Breast epithelium (tissue), 4 donors: ENCODE results near the gene CNOT6L. TPM values are rescaled to one million over a fixed set of nuclear protein-coding genes. Genes with fewer than 3 reads are reported as not detected.

Experiments
- DNase-seq, 2 donors: peaks; one replicate each; pipeline ENCODE4 v3.0.0-alpha.2; 2019; ENCODE audit warnings: low spot score in 2 of 2
- H3K27ac ChIP-seq, 2 donors: fragments of 200-600 bp; sonication (generic) in 1 of 2; one replicate each; pipeline ENCODE4 v1.5.1; 2016 to 2019; ENCODE audit warnings: mild to moderate bottlenecking in 1 of 2
- H3K27me3 ChIP-seq, 2 donors: fragments of 200-600 bp; sonication (generic) in 1 of 2; one replicate each; pipeline versions ENCODE4 v1.5.1 to v1.6.0; 2017 to 2019; ENCODE audit warnings: control low read depth in 1 of 2, mild to moderate bottlenecking in 1 of 2
- H3K36me3 ChIP-seq: fragments of 200-600 bp; one replicate; pipeline ENCODE4 v1.5.1; 2019
- H3K4me1 ChIP-seq, 2 donors: fragments of 200-600 bp; sonication (generic); one replicate each; pipeline ENCODE4 v1.5.1; 2016 to 2019; ENCODE audit warnings: control low read depth in 1 of 2
- H3K4me3 ChIP-seq, 3 donors: fragments of 200-600 bp; sonication (generic); 1 replicate in 2 of 3; 2 replicates in 1 of 3; pipeline ENCODE4 v1.5.1; 2016 to 2019; ENCODE audit warnings: mild to moderate bottlenecking in 3 of 3, moderate library complexity in 2 of 3
- H3K9me3 ChIP-seq, 2 donors: fragments of 200-600 bp; sonication (generic) in 1 of 2; one replicate each; pipeline ENCODE4 v1.5.1; 2016 to 2019; ENCODE audit warnings: control low read depth in 1 of 2
- CTCF ChIP-seq, 3 donors: fragments of 450-650 bp; IDR thresholded peaks; one replicate each; pipeline ENCODE4 v1.5.1; 2016 to 2017; ENCODE audit warnings: antibody characterized with exemption in 3 of 3, mild to moderate bottlenecking in 3 of 3, moderate library complexity in 3 of 3
- POLR2A ChIP-seq: fragments of 450-650 bp; IDR thresholded peaks from one replicate; pipeline ENCODE4 v1.6.1; 2016; ENCODE audit warnings: antibody characterized with exemption, mild to moderate bottlenecking, moderate library complexity
- POLR2AphosphoS5 ChIP-seq, 3 donors: sonication (generic); formaldehyde crosslinking; IDR thresholded peaks; one replicate each; pipeline ENCODE4 v1.6.1; 2017; ENCODE audit warnings: antibody characterized with exemption in 3 of 3
- intact Hi-C: fragments of 100-400 bp; cut with DNase I; formaldehyde crosslinking; loops from one replicate; pipeline ENCODE4 v1.15.1; 2023; ENCODE audit warnings: low total_unique reads
- total RNA-seq, 3 donors: library from RNA; depleted of rRNA; stranded (reverse); fragments of >200 nt; gene quantifications; one replicate each; pipeline ENCODE4 v1.1.0, GENCODE V29; 2016

Gene CNOT6L
- total RNA-seq, 3 donors from 2014 or later: 22.4 to 53.1 (median 39.0) TPM

DNA sequence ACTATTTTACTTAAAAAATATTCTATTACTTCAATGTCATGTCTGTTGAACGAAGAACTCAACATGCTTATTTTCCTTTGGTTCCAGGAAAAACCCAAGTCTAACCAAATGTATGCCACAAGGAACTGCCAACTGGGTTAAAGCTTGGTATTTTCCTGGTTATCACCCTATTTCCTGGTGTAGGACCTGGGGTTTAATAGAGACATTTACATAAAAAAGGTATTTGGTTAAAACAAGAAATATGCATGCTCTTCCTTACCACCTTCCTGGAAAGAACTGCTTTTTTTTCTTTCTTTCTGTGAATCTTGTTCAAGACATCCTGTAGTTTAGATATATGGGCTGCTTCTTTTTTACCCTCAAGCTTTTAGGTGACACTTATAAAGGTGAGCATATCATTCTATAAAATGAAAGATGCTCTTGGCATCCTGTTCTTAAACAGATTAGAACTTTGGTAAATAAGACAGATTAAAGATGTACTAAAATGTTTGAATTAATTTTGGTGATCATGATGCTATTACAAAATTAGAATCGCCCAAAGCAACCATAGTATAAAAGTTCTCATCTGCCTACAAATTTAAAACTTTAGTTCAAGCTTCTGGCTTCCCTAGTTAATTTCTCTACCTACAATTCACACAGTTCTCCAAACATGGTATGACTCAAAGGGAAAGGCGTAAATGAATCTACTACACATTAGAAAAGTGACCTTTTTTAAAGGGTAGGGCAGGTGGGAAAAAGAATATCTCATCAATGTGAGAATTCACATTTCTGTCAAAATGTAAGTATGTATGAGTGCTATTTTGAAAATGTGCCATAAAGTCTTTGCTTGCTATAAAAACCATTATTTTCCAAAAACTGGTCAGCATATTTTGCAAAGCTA is 103.5 kb downstream of the CNOT6L start:
- no peaks in the 10 kb centered on the region for H3K4me1 ChIP-seq
- TF ChIP-seq CTCF (IDR thresholded peaks at IDR 0.05) (no peak), POLR2A (no peak), POLR2AphosphoS5 (IDR thresholded peaks at IDR 0.05) (no peak)
- no peak overlapping the region for H3K4me3 ChIP-seq
- no peaks in the 10 kb centered on the region for H3K9me3 ChIP-seq
- DNase-seq: no peak
- intact Hi-C loops: no loop called here
- H3K27ac ChIP-seq: no peak overlapping the region
- H3K36me3 ChIP-seq: no peaks in the 10 kb centered on the region
- H3K27me3 ChIP-seq: no peaks in the 10 kb centered on the region

- Histone ChIP-seq H3K9me3 (no peaks in the 10 kb centered on the region), H3K4me1 (no peaks in the 10 kb centered on the region), H3K4me3 (no peak overlapping the region), H3K27me3 (no peaks in the 10 kb centered on the region), H3K27ac (no peak overlapping the region), H3K36me3 (no peaks in the 10 kb centered on the region)
- intact Hi-C loops: no loop called here
- no peak for TF ChIP-seq POLR2A
- no peak for TF ChIP-seq CTCF (IDR thresholded peaks at IDR 0.05)
- TF ChIP-seq POLR2AphosphoS5 (IDR thresholded peaks at IDR 0.05): no peak
- DNase-seq: no peak
Measured at GRCh38 chr4:77714514-77714913, 104.7 kb downstream of the CNOT6L start.

- DNase-seq: no peak
- intact Hi-C loops: no loop called here
- no peak overlapping the region for H3K4me3 ChIP-seq
- H3K4me1 ChIP-seq: no peaks in the 10 kb centered on the region
- H3K9me3 ChIP-seq: no peaks in the 10 kb centered on the region
- H3K27me3 ChIP-seq: no peaks in the 10 kb centered on the region
- no peak overlapping the region for H3K27ac ChIP-seq
- TF ChIP-seq POLR2AphosphoS5 (IDR thresholded peaks at IDR 0.05): no peak
- TF ChIP-seq CTCF (IDR thresholded peaks at IDR 0.05): no peak
- no peak for TF ChIP-seq POLR2A
- no peaks in the 10 kb centered on the region for H3K36me3 ChIP-seq
Measured at GRCh38 chr4:77713884-77714283, 105.3 kb downstream of the CNOT6L start.

DNA sequence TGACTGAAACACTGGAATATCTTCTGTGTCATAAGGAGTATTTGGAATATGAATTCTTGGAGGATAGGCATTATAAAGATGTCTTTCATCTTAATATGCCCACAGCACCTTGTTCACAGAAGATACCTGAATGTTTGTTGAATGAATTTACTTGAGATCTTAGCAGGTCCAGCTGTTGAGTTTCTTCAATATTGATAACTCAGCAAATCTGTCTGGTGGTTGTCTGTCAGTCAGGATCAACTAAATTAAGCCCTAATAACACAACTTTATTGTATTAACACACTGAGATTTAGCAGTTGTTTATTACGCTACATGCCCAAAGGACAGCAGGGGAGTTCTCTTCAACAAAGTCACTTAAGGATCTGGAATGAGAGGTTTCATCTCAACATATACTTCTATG is 106.5 kb downstream of the CNOT6L start:
- intact Hi-C loops: no loop called here
- Histone ChIP-seq H3K4me1 (no peaks in the 10 kb centered on the region), H3K36me3 (no peaks in the 10 kb centered on the region), H3K27ac (no peak overlapping the region), H3K9me3 (no peaks in the 10 kb centered on the region), H3K4me3 (no peak overlapping the region), H3K27me3 (no peaks in the 10 kb centered on the region)
- TF ChIP-seq POLR2A (no peak), POLR2AphosphoS5 (IDR thresholded peaks at IDR 0.05) (no peak), CTCF (IDR thresholded peaks at IDR 0.05) (no peak)
- no peak for DNase-seq

DNA sequence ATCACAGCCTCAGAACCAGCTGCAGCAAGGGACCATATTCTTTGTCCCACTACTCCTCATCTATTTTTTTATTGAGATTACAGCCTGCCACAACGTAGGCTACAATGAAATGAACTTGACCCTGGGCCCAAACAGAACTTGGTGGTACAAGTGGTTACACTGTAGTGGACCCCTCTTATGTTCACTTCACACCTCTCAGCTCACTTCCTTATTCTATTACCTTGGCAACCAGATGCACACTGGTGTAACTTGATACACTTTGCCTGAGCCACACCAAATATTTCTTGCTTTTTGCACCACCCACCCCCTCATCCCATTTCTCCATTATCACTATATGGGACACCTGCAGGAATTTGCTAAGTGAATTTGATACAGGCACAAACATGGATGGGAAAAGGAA is 107.7 kb downstream of the CNOT6L start:
- no peaks in the 10 kb centered on the region for H3K27me3 ChIP-seq
- H3K4me1 ChIP-seq: no peaks in the 10 kb centered on the region
- H3K36me3 ChIP-seq: no peaks in the 10 kb centered on the region
- no peak overlapping the region for H3K4me3 ChIP-seq
- intact Hi-C loops: no loop called here
- no peak overlapping the region for H3K27ac ChIP-seq
- DNase-seq: no peak
- H3K9me3 ChIP-seq: no peaks in the 10 kb centered on the region
- TF ChIP-seq CTCF (IDR thresholded peaks at IDR 0.05) (no peak), POLR2A (no peak), POLR2AphosphoS5 (IDR thresholded peaks at IDR 0.05) (no peak)
